Caco-2 (cell line): ENCODE measurements around the gene OSBPL8. TPM values are rescaled to one million over a fixed set of nuclear protein-coding genes. Genes with fewer than 3 reads are reported as not detected.

Experiments used
- BruUV-seq: library from RNA; stranded (reverse); fragments of 400-500 nt; replicated peaks from 2 replicates; lab custom pipeline; 2021; lab: Mats Ljungman, UMichigan
- CTCF ChIA-PET: fragments of 300-600 bp; sonication (Branson Sonifier 250); formaldehyde crosslinking; loops from one replicate; lab custom pipeline; 2022; ENCODE audit warnings: antibody characterized with exemption; lab: Charles Lee
- POLR2A ChIA-PET: fragments of 300-600 bp; sonication (Branson Sonifier 250); formaldehyde crosslinking; loops from one replicate; lab custom pipeline; 2022; ENCODE audit warnings: antibody characterized with exemption; lab: Charles Lee
- DNase-seq, 2 experiments: peaks; one replicate each; pipeline versions ENCODE4 v3.0.0 to v3.0.0-alpha.2; 2020 to 2022
- H3K27me3 ChIP-seq: replicated peaks from 2 replicates; pipeline ENCODE4 v1.6.0; 2011; ENCODE audit warnings: low read length; ENCODE audit not compliant: control insufficient read depth, insufficient read depth
- H3K36me3 ChIP-seq: 2 replicates; pipeline ENCODE4 v1.5.1; 2011; ENCODE audit warnings: low read length; ENCODE audit not compliant: control insufficient read depth, insufficient read depth
- H3K4me1 ChIP-seq: fragments of 250-450 bp; sonication (Bioruptor Pico); 2 replicates; pipeline ENCODE4 v1.5.1; 2020; ENCODE audit warnings: mild to moderate bottlenecking
- H3K4me3 ChIP-seq: 2 replicates; pipeline ENCODE4 v1.5.1; 2011; ENCODE audit warnings: low read depth, mild to moderate bottlenecking, control low read depth, low read length
- H3K9me3 ChIP-seq: fragments of 250-450 bp; sonication (Bioruptor Pico); 2 replicates; pipeline ENCODE4 v1.5.1; 2020; ENCODE audit warnings: mild to moderate bottlenecking, moderate library complexity
- H3K27ac Mint-ChIP-seq: one replicate; pipeline ENCODE4 v1.8.0; 2022; ENCODE audit warnings: mixed read lengths; ENCODE audit not compliant: unreplicated experiment
- H3K27me3 Mint-ChIP-seq: one replicate; pipeline ENCODE4 v1.8.0; 2022; ENCODE audit warnings: mixed read lengths; ENCODE audit not compliant: insufficient read depth, unreplicated experiment
- H3K36me3 Mint-ChIP-seq: one replicate; pipeline ENCODE4 v1.8.0; 2022; ENCODE audit warnings: mild to moderate bottlenecking, mixed read lengths; ENCODE audit not compliant: insufficient read depth, unreplicated experiment
- H3K4me1 Mint-ChIP-seq: one replicate; pipeline ENCODE4 v1.8.0; 2022; ENCODE audit warnings: low read depth, mixed read lengths; ENCODE audit not compliant: unreplicated experiment
- H3K4me3 Mint-ChIP-seq: one replicate; pipeline ENCODE4 v1.8.0; 2022; ENCODE audit warnings: mild to moderate bottlenecking, moderate library complexity, mixed read lengths; ENCODE audit not compliant: unreplicated experiment
- H3K9me3 Mint-ChIP-seq: one replicate; pipeline ENCODE4 v1.8.0; 2022; ENCODE audit warnings: mixed read lengths; ENCODE audit not compliant: unreplicated experiment
- intact Hi-C: fragments of 100-400 bp; cut with micrococcal nuclease; formaldehyde crosslinking; loops from one replicate; pipeline ENCODE4 v1.10.0; 2022; ENCODE audit not compliant: unreplicated experiment
- total RNA-seq: library from RNA; stranded (reverse); gene quantifications from 2 replicates; pipeline ENCODE4 v1.2.3, GENCODE V29; 2022
- TF ChIP-seq, protein P1 (sequence below), 2 experiments: fragments of 200-600 bp in 1 of 2; IDR thresholded peaks; 1 replicate in 1 of 2; 2 replicates in 1 of 2; pipeline versions ENCODE4 v1.5.1 to v1.8.0; 2011 to 2022; ENCODE audit warnings: antibody characterized with exemption in 1 of 2, control low read depth in 1 of 2, inconsistent platforms in 1 of 2, low read depth in 1 of 2, low read length in 1 of 2, mild to moderate bottlenecking in 1 of 2, moderate library complexity in 1 of 2; ENCODE audit not compliant: insufficient read depth in 1 of 2, severe bottlenecking in 1 of 2, unreplicated experiment in 1 of 2

OSBPL8 gene
- total RNA-seq, 1 experiment from 2014 or later = 50.0 TPM

DNA sequence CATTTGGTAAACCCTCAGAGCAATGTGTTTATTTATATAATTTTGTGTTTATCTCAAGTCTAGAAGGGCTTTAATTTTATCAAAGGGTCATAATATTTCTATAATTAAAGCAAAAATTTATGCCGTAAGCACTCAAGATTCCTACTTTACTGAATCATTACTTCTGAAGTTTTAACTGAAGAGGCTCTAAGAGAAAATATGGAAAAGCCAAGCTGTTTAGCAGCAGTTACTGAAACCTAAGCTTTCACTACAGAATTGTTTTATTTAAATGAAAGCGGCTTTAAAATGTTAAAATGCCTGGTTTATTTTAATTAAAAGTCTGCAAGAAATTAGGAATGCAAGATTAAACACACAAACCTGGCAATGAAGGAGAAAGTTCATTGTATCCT is 137.4 kb downstream of the OSBPL8 start:
- Mint-ChIP-seq H3K27ac (no peak overlapping the region), H3K4me3 (peak overlapping the region; percentile 64), H3K9me3 (peaks cover 9% of the 10 kb centered on the region), H3K27me3 (no peaks in the 10 kb centered on the region), H3K4me1 (peaks cover 27% of the 10 kb centered on the region), H3K36me3 (no peaks in the 10 kb centered on the region)
- Histone ChIP-seq H3K36me3 (no peaks in the 10 kb centered on the region), H3K27me3 (no peaks in the 10 kb centered on the region), H3K4me1 (peaks cover 24% of the 10 kb centered on the region), H3K4me3 (no peak overlapping the region), H3K9me3 (peaks cover 20% of the 10 kb centered on the region)
- no peak for DNase-seq
- BruUV-seq = TSS peak; percentile 46
- CTCF ChIA-PET = interaction anchor here (0.7 kb wide), 1 partner anchor 33 kb away, joined by 3 read pairs; no protein-coding TSS in a partner anchor
- TF ChIP-seq, protein P1, sequence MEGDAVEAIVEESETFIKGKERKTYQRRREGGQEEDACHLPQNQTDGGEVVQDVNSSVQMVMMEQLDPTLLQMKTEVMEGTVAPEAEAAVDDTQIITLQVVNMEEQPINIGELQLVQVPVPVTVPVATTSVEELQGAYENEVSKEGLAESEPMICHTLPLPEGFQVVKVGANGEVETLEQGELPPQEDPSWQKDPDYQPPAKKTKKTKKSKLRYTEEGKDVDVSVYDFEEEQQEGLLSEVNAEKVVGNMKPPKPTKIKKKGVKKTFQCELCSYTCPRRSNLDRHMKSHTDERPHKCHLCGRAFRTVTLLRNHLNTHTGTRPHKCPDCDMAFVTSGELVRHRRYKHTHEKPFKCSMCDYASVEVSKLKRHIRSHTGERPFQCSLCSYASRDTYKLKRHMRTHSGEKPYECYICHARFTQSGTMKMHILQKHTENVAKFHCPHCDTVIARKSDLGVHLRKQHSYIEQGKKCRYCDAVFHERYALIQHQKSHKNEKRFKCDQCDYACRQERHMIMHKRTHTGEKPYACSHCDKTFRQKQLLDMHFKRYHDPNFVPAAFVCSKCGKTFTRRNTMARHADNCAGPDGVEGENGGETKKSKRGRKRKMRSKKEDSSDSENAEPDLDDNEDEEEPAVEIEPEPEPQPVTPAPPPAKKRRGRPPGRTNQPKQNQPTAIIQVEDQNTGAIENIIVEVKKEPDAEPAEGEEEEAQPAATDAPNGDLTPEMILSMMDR (IDR thresholded peaks at IDR 0.05; ENCODE audit: insufficient read depth in 1 of 2, low read depth in 1 of 2, low read length in 1 of 2, severe bottlenecking in 1 of 2, unreplicated experiment in 1 of 2) = no peak
- POLR2A ChIA-PET = no interaction called here
- intact Hi-C loops = no loop called here

DNA sequence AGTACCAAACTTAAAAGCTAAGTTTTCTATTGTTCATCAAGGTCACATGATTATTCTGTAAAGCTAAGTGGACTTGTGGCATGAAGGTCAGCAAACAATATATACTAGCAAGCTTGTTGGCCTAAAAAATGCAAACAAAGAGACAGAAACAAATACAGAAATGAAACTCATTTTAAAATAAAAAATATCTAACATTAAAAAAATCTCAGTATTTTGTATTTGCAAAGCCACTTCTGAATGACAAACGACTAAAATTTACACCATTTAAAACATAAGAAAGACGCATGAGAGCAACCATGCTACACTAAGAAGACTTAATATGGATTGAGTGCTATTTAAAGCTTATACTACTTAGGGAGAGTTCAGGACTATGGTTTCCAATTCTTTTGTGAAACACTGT is 138.5 kb downstream of the OSBPL8 start:
- H3K36me3 Mint-ChIP-seq = no peaks in the 10 kb centered on the region
- POLR2A ChIA-PET = no interaction called here
- Histone ChIP-seq H3K4me1 (peaks cover 24% of the 10 kb centered on the region), H3K27me3 (no peaks in the 10 kb centered on the region), H3K36me3 (no peaks in the 10 kb centered on the region), H3K9me3 (peaks cover 13% of the 10 kb centered on the region), H3K4me3 (no peak overlapping the region)
- no peak overlapping the region for H3K27ac Mint-ChIP-seq
- DNase-seq = no peak
- no peaks in the 10 kb centered on the region for H3K9me3 Mint-ChIP-seq
- CTCF ChIA-PET = no interaction called here
- TF ChIP-seq, protein P1 (IDR thresholded peaks at IDR 0.05; ENCODE audit: insufficient read depth in 1 of 2, low read depth in 1 of 2, low read length in 1 of 2, severe bottlenecking in 1 of 2, unreplicated experiment in 1 of 2) = no peak
- intact Hi-C loops = no loop called here
- H3K4me3 Mint-ChIP-seq = no peak overlapping the region
- no peaks in the 10 kb centered on the region for H3K27me3 Mint-ChIP-seq
- BruUV-seq = no TSS peak
- peaks cover 28% of the 10 kb centered on the region for H3K4me1 Mint-ChIP-seq

DNA sequence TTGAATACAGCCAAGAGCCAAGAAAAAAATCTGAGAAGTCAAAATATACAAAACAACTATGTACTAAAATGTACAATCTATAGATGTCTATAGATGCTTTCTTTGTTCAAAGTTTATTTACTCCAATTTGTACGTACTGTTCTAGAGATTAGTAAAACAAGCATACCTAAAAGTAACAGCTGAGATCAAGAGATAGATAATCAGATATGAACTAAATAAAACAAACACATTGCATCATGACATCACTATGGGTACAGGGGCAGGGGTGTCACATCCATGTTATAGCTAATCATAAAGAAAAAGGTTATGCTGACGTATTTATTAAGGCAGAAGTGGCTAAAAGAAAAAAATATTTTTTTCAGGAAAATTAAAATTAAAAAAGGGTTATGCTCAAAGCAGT is 139.3 kb downstream of the OSBPL8 start:
- Mint-ChIP-seq H3K27ac (no peak overlapping the region), H3K36me3 (no peaks in the 10 kb centered on the region), H3K4me1 (peaks cover 28% of the 10 kb centered on the region), H3K27me3 (no peaks in the 10 kb centered on the region), H3K9me3 (no peaks in the 10 kb centered on the region), H3K4me3 (peak overlapping the region; percentile 23)
- ChIA-PET POLR2A (no interaction called here), CTCF (interaction anchor here (0.5 kb wide), 1 partner anchor 23 kb away, joined by 3 read pairs; no protein-coding TSS in a partner anchor)
- Histone ChIP-seq H3K9me3 (peaks cover 11% of the 10 kb centered on the region), H3K36me3 (no peaks in the 10 kb centered on the region), H3K27me3 (no peaks in the 10 kb centered on the region), H3K4me1 (peaks cover 24% of the 10 kb centered on the region), H3K4me3 (no peak overlapping the region)
- DNase-seq = no peak
- TF ChIP-seq, protein P1 (IDR thresholded peaks at IDR 0.05; ENCODE audit: insufficient read depth in 1 of 2, low read depth in 1 of 2, low read length in 1 of 2, severe bottlenecking in 1 of 2, unreplicated experiment in 1 of 2) = no peak
- BruUV-seq = no TSS peak
- intact Hi-C loops = no loop called here
